DOHH2 (cell line): ENCODE measurements around the gene PAGR1.

ENCODE experiments used
- H3F3A ChIP-seq: fragments of 200-600 bp; sonication (generic), shearing (Covaris generic); 2 replicates; pipeline ENCODE4 v1.6.0; 2016; ENCODE audit warnings: antibody characterized with exemption, mild to moderate bottlenecking; ENCODE audit not compliant: control insufficient read depth, insufficient read depth
- H3K27ac ChIP-seq: fragments of 200-600 bp; sonication (generic); 2 replicates; pipeline ENCODE4 v1.5.1; 2014; ENCODE audit warnings: low read depth, mild to moderate bottlenecking, low read length, moderate library complexity
- H3K27me3 ChIP-seq: fragments of 200-600 bp; sonication (generic); 2 replicates; pipeline ENCODE4 v1.6.1; 2014; ENCODE audit warnings: mild to moderate bottlenecking, low read length, mixed read lengths; ENCODE audit not compliant: control insufficient read depth
- H3K36me3 ChIP-seq: fragments of 200-600 bp; sonication (generic); 2 replicates; pipeline ENCODE4 v1.6.1; 2014; ENCODE audit warnings: mild to moderate bottlenecking, low read length, moderate library complexity, mixed read lengths; ENCODE audit not compliant: control insufficient read depth
- H3K4me1 ChIP-seq: fragments of 200-600 bp; sonication (generic); 2 replicates; pipeline ENCODE4 v1.6.1; 2014; ENCODE audit warnings: mild to moderate bottlenecking, low read length, mixed read lengths; ENCODE audit not compliant: control insufficient read depth
- H3K4me2 ChIP-seq: fragments of 200-600 bp; sonication (generic); 2 replicates; pipeline ENCODE4 v1.6.0; 2014; ENCODE audit warnings: mild to moderate bottlenecking, low read length, moderate library complexity
- H3K4me3 ChIP-seq: fragments of 200-600 bp; sonication (generic); 2 replicates; pipeline ENCODE4 v1.5.1; 2014; ENCODE audit warnings: mild to moderate bottlenecking, low read length, mixed read lengths
- H3K79me2 ChIP-seq: fragments of 200-600 bp; sonication (generic); 2 replicates; pipeline ENCODE4 v1.6.1; 2014; ENCODE audit warnings: mild to moderate bottlenecking, low read length, mixed read lengths; ENCODE audit not compliant: control insufficient read depth
- H3K9me2 ChIP-seq: fragments of 200-600 bp; sonication (generic); replicated peaks from 2 replicates; pipeline ENCODE4 v1.6.1; 2014; ENCODE audit warnings: mild to moderate bottlenecking, low read length, mixed read lengths; ENCODE audit not compliant: control insufficient read depth
- H3K9me3 ChIP-seq: fragments of 200-600 bp; sonication (generic); 2 replicates; pipeline ENCODE4 v1.6.1; 2014; ENCODE audit warnings: antibody characterized with exemption, low read length, mixed read lengths; ENCODE audit not compliant: control insufficient read depth, insufficient read depth
- H4K20me1 ChIP-seq: fragments of 200-600 bp; sonication (generic); 2 replicates; pipeline ENCODE4 v1.6.0; 2014; ENCODE audit warnings: low read depth, mild to moderate bottlenecking, antibody characterized with exemption, low read length, moderate library complexity; ENCODE audit not compliant: control insufficient read depth, insufficient read depth
- EZH2phosphoT487 ChIP-seq: fragments of 200-600 bp; sonication (generic); IDR thresholded peaks from 2 replicates; pipeline ENCODE4 v1.6.1; 2017; ENCODE audit warnings: borderline replicate concordance, mild to moderate bottlenecking, antibody characterized with exemption, low read length, moderate library complexity, mixed read lengths
- TF ChIP-seq, protein P1 (sequence below): fragments of 200-600 bp; sonication (generic); IDR thresholded peaks from one replicate; pipeline ENCODE4 v1.5.1; 2014; ENCODE audit warnings: antibody characterized with exemption, mild to moderate bottlenecking, low read depth, low read length; ENCODE audit not compliant: poor library complexity, severe bottlenecking

PAGR1 gene

GRCh38 chr16:29858149-29858849 lies 42.3 kb downstream of the PAGR1 start:
- peaks cover 21% of the 10 kb centered on the region for H3K79me2 ChIP-seq
- H3K4me2 ChIP-seq, result no peak overlapping the region
- no peaks in the 10 kb centered on the region for H3K9me2 ChIP-seq
- H3K27me3 ChIP-seq, result no peaks in the 10 kb centered on the region
- peaks cover 23% of the 10 kb centered on the region for H3K36me3 ChIP-seq
- H3K9me3 ChIP-seq, result no peaks in the 10 kb centered on the region
- no peaks in the 10 kb centered on the region for H4K20me1 ChIP-seq
- H3K27ac ChIP-seq, result no peak overlapping the region
- H3K4me1 ChIP-seq, result peaks cover 5% of the 10 kb centered on the region
- no peaks in the 10 kb centered on the region for H3F3A ChIP-seq
- TF ChIP-seq, protein P1, sequence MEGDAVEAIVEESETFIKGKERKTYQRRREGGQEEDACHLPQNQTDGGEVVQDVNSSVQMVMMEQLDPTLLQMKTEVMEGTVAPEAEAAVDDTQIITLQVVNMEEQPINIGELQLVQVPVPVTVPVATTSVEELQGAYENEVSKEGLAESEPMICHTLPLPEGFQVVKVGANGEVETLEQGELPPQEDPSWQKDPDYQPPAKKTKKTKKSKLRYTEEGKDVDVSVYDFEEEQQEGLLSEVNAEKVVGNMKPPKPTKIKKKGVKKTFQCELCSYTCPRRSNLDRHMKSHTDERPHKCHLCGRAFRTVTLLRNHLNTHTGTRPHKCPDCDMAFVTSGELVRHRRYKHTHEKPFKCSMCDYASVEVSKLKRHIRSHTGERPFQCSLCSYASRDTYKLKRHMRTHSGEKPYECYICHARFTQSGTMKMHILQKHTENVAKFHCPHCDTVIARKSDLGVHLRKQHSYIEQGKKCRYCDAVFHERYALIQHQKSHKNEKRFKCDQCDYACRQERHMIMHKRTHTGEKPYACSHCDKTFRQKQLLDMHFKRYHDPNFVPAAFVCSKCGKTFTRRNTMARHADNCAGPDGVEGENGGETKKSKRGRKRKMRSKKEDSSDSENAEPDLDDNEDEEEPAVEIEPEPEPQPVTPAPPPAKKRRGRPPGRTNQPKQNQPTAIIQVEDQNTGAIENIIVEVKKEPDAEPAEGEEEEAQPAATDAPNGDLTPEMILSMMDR, result no peak
- TF ChIP-seq EZH2phosphoT487, result no peak
- no peak overlapping the region for H3K4me3 ChIP-seq

- no peaks in the 10 kb centered on the region for H4K20me1 ChIP-seq
- H3K79me2 ChIP-seq, result peaks cover 21% of the 10 kb centered on the region
- no peaks in the 10 kb centered on the region for H3F3A ChIP-seq
- H3K9me3 ChIP-seq, result no peaks in the 10 kb centered on the region
- H3K36me3 ChIP-seq, result peaks cover 23% of the 10 kb centered on the region
- H3K27ac ChIP-seq, result no peak overlapping the region
- H3K4me1 ChIP-seq, result peaks cover 9% of the 10 kb centered on the region
- H3K4me3 ChIP-seq, result no peak overlapping the region
- no peaks in the 10 kb centered on the region for H3K9me2 ChIP-seq
- TF ChIP-seq EZH2phosphoT487, result no peak
- TF ChIP-seq, protein P1, result no peak
- no peaks in the 10 kb centered on the region for H3K27me3 ChIP-seq
- H3K4me2 ChIP-seq, result no peak overlapping the region
Observed at GRCh38 chr16:29858974-29859373, 43.0 kb downstream of the PAGR1 start.

DNA sequence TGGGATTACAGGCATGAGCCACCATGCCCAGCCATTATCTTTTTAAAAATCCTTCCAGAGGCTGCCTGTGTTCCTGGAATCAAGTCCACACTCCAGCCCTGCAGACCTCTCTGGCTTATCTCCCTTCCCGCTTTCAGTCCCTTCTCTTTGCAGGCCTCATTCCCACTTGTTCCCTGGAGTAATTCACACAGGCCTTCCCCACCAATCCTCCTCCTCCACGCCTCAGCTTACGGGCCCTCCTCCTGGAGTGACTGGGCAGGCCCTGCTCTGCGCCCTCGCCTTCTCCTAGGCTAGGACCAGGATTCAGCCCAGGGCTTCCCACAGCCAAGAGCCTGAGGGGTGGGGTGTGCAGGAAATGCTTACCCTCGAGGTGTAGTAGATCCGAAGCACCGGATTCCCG lies 44.3 kb downstream of the PAGR1 start:
- Histone ChIP-seq H3K9me2 (no peaks in the 10 kb centered on the region), H3K9me3 (no peaks in the 10 kb centered on the region), H4K20me1 (no peaks in the 10 kb centered on the region), H3F3A (no peaks in the 10 kb centered on the region), H3K4me1 (peaks cover 9% of the 10 kb centered on the region), H3K79me2 (peaks cover 21% of the 10 kb centered on the region), H3K36me3 (peaks cover 23% of the 10 kb centered on the region), H3K4me2 (no peak overlapping the region), H3K4me3 (no peak overlapping the region), H3K27ac (no peak overlapping the region), H3K27me3 (no peaks in the 10 kb centered on the region)
- TF ChIP-seq, protein P1, result no peak
- TF ChIP-seq EZH2phosphoT487, result no peak
